GM21423 (cell line): ENCODE data around the gene UNC45A.

Experiments used
- ATAC-seq: cut with Tn5 transposase; IDR thresholded peaks from one replicate; pipeline ENCODE4 v1.9.1; 2021; ENCODE audit warnings: mild to moderate bottlenecking, moderate library complexity; ENCODE audit not compliant: unreplicated experiment

The UNC45A gene

GRCh38 chr15:90941038-90941437 is 6.0 kb downstream of the UNC45A start:
- no peak for ATAC-seq

GRCh38 chr15:90942354-90943120 is 7.5 kb downstream of the UNC45A start:
- no peak for ATAC-seq

GRCh38 chr15:90945091-90945490 is 10.0 kb downstream of the UNC45A start:
- ATAC-seq = no peak

GRCh38 chr15:90946538-90946937 is 11.5 kb downstream of the UNC45A start:
- ATAC-seq = no peak

GRCh38 chr15:90946941-90947576 is 12.0 kb downstream of the UNC45A start:
- ATAC-seq = no peak

GRCh38 chr15:90947577-90948357 is 12.7 kb downstream of the UNC45A start:
- no peak for ATAC-seq

GRCh38 chr15:90948506-90948905 is 13.4 kb downstream of the UNC45A start:
- no peak for ATAC-seq

- no peak for ATAC-seq
These were observed 15.0 kb downstream of the UNC45A start for GRCh38 chr15:90949979-90950675.

- ATAC-seq = no peak
These were observed 15.6 kb downstream of the UNC45A start for GRCh38 chr15:90950676-90951075.

GRCh38 chr15:90952901-90953677 is 18.0 kb downstream of the UNC45A start:
- ATAC-seq = no peak

- ATAC-seq = no peak
These were observed 19.0 kb downstream of the UNC45A start for GRCh38 chr15:90953947-90954711.

GRCh38 chr15:90954712-90955623 is 19.9 kb downstream of the UNC45A start, which contains the start of gene RCCD1:
RCCD1 (plus strand) TSS chr15:90954884; CDS start chr15:90956735, 1,851 bp downstream.
- peak; percentile 94 for ATAC-seq

GRCh38 chr15:90955624-90956273 is 20.7 kb downstream of the UNC45A start:
- ATAC-seq = no peak

- no peak for ATAC-seq
These were observed 21.4 kb downstream of the UNC45A start for GRCh38 chr15:90956274-90957030.

GRCh38 chr15:90957031-90957790 is 22.1 kb downstream of the UNC45A start:
- ATAC-seq = no peak

GRCh38 chr15:90957791-90958190 is 22.7 kb downstream of the UNC45A start:
- ATAC-seq = no peak
